H1 (cell line): ENCODE measurements around the gene MYLK4. TPM values are rescaled to one million over a fixed set of nuclear protein-coding genes. Genes with fewer than 3 reads are reported as not detected.

Experiments
- CTCF ChIA-PET: fragments of 300-600 bp; sonication (Branson Sonifier 250); formaldehyde crosslinking; loops from one replicate; lab custom pipeline; 2021; ENCODE audit not compliant: partially characterized antibody; lab: Charles Lee
- POLR2A ChIA-PET: fragments of 300-600 bp; sonication (Branson Sonifier 250); formaldehyde crosslinking; loops from one replicate; lab custom pipeline; 2021; ENCODE audit warnings: inconsistent platforms; ENCODE audit not compliant: partially characterized antibody; lab: Charles Lee
- DNase-seq, 2 experiments: peaks; one replicate each; pipeline versions ENCODE4 v3.0.0 to v3.0.0-alpha.2; 2010 to 2022; ENCODE audit warnings: low spot score in 2 of 2, low read depth in 1 of 2, mixed read lengths in 1 of 2
- FAIRE-seq: peaks from 2 replicates; lab custom pipeline; 2011; peaks lifted over from hg19 to GRCh38; lab: Jason Lieb, UNC
- H2AFZ ChIP-seq: 2 replicates; pipeline ENCODE4 v1.8.1; 2012; ENCODE audit warnings: low read length, inconsistent platforms
- H2AK5ac ChIP-seq: 2 replicates; pipeline ENCODE4 v1.6.1; 2013; ENCODE audit warnings: low read depth, low read length
- H2BK120ac ChIP-seq: replicated peaks from 2 replicates; pipeline ENCODE3; 2013; ENCODE audit warnings: low read depth, low read length, inconsistent platforms
- H2BK12ac ChIP-seq: 2 replicates; pipeline ENCODE4 v1.6.1; 2013; ENCODE audit warnings: low read depth, low read length
- H2BK15ac ChIP-seq: 2 replicates; pipeline ENCODE4 v1.6.1; 2013; ENCODE audit warnings: low read length
- H2BK20ac ChIP-seq: 2 replicates; pipeline ENCODE4 v1.6.1; 2013; ENCODE audit warnings: low read length
- H2BK5ac ChIP-seq: 2 replicates; pipeline ENCODE4 v1.6.1; 2013; ENCODE audit warnings: low read depth, low read length
- H3K14ac ChIP-seq: 2 replicates; pipeline ENCODE4 v1.6.1; 2013; ENCODE audit warnings: inconsistent platforms; ENCODE audit not compliant: insufficient read length
- H3K18ac ChIP-seq: 2 replicates; pipeline ENCODE4 v1.6.1; 2013; ENCODE audit warnings: low read length; ENCODE audit errors: extremely low read depth
- H3K23ac ChIP-seq: 2 replicates; pipeline ENCODE4 v1.6.1; 2013; ENCODE audit warnings: inconsistent platforms; ENCODE audit not compliant: insufficient read length
- H3K23me2 ChIP-seq: 2 replicates; pipeline ENCODE4 v1.6.1; 2013; ENCODE audit warnings: low read depth, low read length
- H3K27ac ChIP-seq: 2 replicates; pipeline ENCODE4 v1.6.1; 2011; ENCODE audit warnings: low read depth, low read length, inconsistent platforms
- H3K27me3 ChIP-seq, 4 experiments: replicated peaks in 1 of 4; 1 replicate in 1 of 4; 2 replicates in 3 of 4; pipeline versions ENCODE4 v1.6.1 to v1.8.1; 2011 to 2013; ENCODE audit warnings: low read length in 3 of 4, mild to moderate bottlenecking in 3 of 4, inconsistent platforms in 2 of 4, mixed read lengths in 2 of 4, moderate library complexity in 1 of 4; ENCODE audit not compliant: control insufficient read depth in 3 of 4, insufficient read depth in 3 of 4; ENCODE audit errors: extremely low read depth in 1 of 4
- H3K36me3 ChIP-seq, 4 experiments: 2 replicates each; pipeline versions ENCODE4 v1.6.1 to v1.8.1; 2011 to 2013; ENCODE audit warnings: mild to moderate bottlenecking in 4 of 4, low read length in 3 of 4, moderate library complexity in 2 of 4, control low read depth in 1 of 4, inconsistent platforms in 1 of 4; ENCODE audit not compliant: insufficient read depth in 4 of 4, control insufficient read depth in 2 of 4
- H3K4ac ChIP-seq: replicated peaks from 2 replicates; pipeline ENCODE3; 2013; ENCODE audit warnings: low read length, low read depth, mixed read lengths, inconsistent platforms; ENCODE audit not compliant: insufficient read length
- H3K4me1 ChIP-seq, 4 experiments: replicated peaks in 1 of 4; 1 replicate in 1 of 4; 2 replicates in 3 of 4; pipeline versions ENCODE4 v1.6.1 to v1.8.1; 2011 to 2013; ENCODE audit warnings: low read length in 3 of 4, inconsistent platforms in 2 of 4, mixed read lengths in 1 of 4; ENCODE audit not compliant: insufficient read depth in 4 of 4, control insufficient read depth in 3 of 4
- H3K4me2 ChIP-seq, 2 experiments: 2 replicates each; pipeline versions ENCODE4 v1.6.1 to v1.8.1; 2011 to 2013; ENCODE audit warnings: low read depth in 2 of 2, low read length in 2 of 2, control low read depth in 1 of 2, inconsistent platforms in 1 of 2, mild to moderate bottlenecking in 1 of 2; ENCODE audit not compliant: insufficient read depth in 1 of 2
- H3K4me3 ChIP-seq, 4 experiments: fragments of 200-600, 300-600 bp in 1 of 4; sonication (generic), shearing (Covaris generic), sonication (Bioruptor Twin) in 1 of 4; 2 replicates each; pipeline versions ENCODE4 v1.5.1 to v1.8.1; 2011 to 2016; ENCODE audit warnings: low read length in 4 of 4, low read depth in 3 of 4, control low read depth in 2 of 4, inconsistent platforms in 2 of 4, mild to moderate bottlenecking in 2 of 4, mixed read lengths in 1 of 4, moderate library complexity in 1 of 4; ENCODE audit not compliant: insufficient read depth in 2 of 4; ENCODE audit errors: extremely low read depth in 1 of 4
- H3K56ac ChIP-seq: replicated peaks from 2 replicates; pipeline ENCODE3; 2013; ENCODE audit warnings: low read depth, mild to moderate bottlenecking, mixed read lengths, low read length, inconsistent platforms; ENCODE audit not compliant: insufficient read length
- H3K79me1 ChIP-seq: 2 replicates; pipeline ENCODE4 v1.6.1; 2013; ENCODE audit warnings: low read depth, low read length, control low read depth
- H3K79me2 ChIP-seq, 2 experiments: 2 replicates each; pipeline versions ENCODE4 v1.6.1 to v1.8.1; 2012 to 2013; ENCODE audit warnings: low read length in 2 of 2, mild to moderate bottlenecking in 2 of 2, inconsistent platforms in 1 of 2; ENCODE audit not compliant: insufficient read depth in 2 of 2, control insufficient read depth in 1 of 2
- H3K9ac ChIP-seq, 4 experiments: replicated peaks in 1 of 4; 1 replicate in 1 of 4; 2 replicates in 3 of 4; pipeline versions ENCODE4 v1.6.1 to v1.8.1; 2011 to 2013; ENCODE audit warnings: low read depth in 3 of 4, low read length in 3 of 4, control low read depth in 2 of 4, mild to moderate bottlenecking in 2 of 4, moderate library complexity in 2 of 4, inconsistent platforms in 1 of 4; ENCODE audit errors: extremely low read depth in 1 of 4
- H3K9me3 ChIP-seq, 2 experiments: 2 replicates each; pipeline versions ENCODE4 v1.6.1 to v1.8.1; 2012 to 2013; ENCODE audit warnings: mild to moderate bottlenecking in 2 of 2, moderate library complexity in 2 of 2, control low read depth in 1 of 2, inconsistent platforms in 1 of 2, low read depth in 1 of 2, low read length in 1 of 2, mixed read lengths in 1 of 2; ENCODE audit not compliant: insufficient read depth in 2 of 2
- H4K20me1 ChIP-seq, 2 experiments: replicated peaks in 1 of 2; 2 replicates each; pipeline versions ENCODE3 to v1.8.1; 2011 to 2013; ENCODE audit warnings: inconsistent platforms in 2 of 2, low read length in 2 of 2, mild to moderate bottlenecking in 1 of 2; ENCODE audit not compliant: insufficient read depth in 2 of 2, control insufficient read depth in 1 of 2
- H4K5ac ChIP-seq: 2 replicates; pipeline ENCODE4 v1.6.1; 2013; ENCODE audit warnings: low read length, low read depth, mixed read lengths, inconsistent platforms; ENCODE audit not compliant: insufficient read length
- H4K8ac ChIP-seq: 2 replicates; pipeline ENCODE4 v1.8.0; 2013; ENCODE audit warnings: mild to moderate bottlenecking, moderate library complexity, low read length, inconsistent platforms; ENCODE audit not compliant: insufficient read depth; ENCODE audit errors: extremely low read depth
- H4K91ac ChIP-seq: replicated peaks from 2 replicates; pipeline ENCODE3; 2013; ENCODE audit warnings: low read length, mixed read lengths, inconsistent platforms; ENCODE audit not compliant: insufficient read length
- RAD21 ChIP-seq, 2 experiments: IDR thresholded peaks in 1 of 2; conservative IDR thresholded peaks in 1 of 2; 2 replicates each; pipeline ENCODE4 v1.6.1; 2011; ENCODE audit warnings: low read depth in 2 of 2, low read length in 2 of 2, improper control_type of control experiment in 1 of 2, inconsistent platforms in 1 of 2, mild to moderate bottlenecking in 1 of 2, moderate library complexity in 1 of 2
- USF2 ChIP-seq: IDR thresholded peaks from 2 replicates; pipeline ENCODE4 v1.6.1; 2011; ENCODE audit warnings: low read length, improper control_type of control experiment
- WGBS, 2 experiments: shearing (Covaris generic) in 1 of 2; methylation state at CpG; one replicate each; pipeline versions ENCODE4 v1.1.6 to v1.1.7; 2013 to 2015; ENCODE audit warnings: low lambda C conversion rate in 2 of 2, mixed read lengths in 2 of 2, inconsistent platforms in 1 of 2, low coverage in 1 of 2, missing lambda C conversion rate in 1 of 2; ENCODE audit not compliant: insufficient replicate concordance in 2 of 2, insufficient coverage in 1 of 2, insufficient read length in 1 of 2; ENCODE audit errors: extremely low coverage in 1 of 2, missing lambda C conversion rate in 1 of 2; 5-methylcytosine and 5-hydroxymethylcytosine counted together
- polyA plus RNA-seq, 7 experiments: library from polyadenylated mRNA; depleted of rRNA in 3 of 7; stranded (reverse) in 5 of 7; unstranded in 2 of 7; fragments of >200 nt in 5 of 7; fragments of 200-250 nt in 2 of 7; gene quantifications; 1 replicate in 5 of 7; 2 replicates in 1 of 7; 4 replicates in 1 of 7; pipeline versions ENCODE4 v1.2.1 to v1.2.3, GENCODE V29; 2011 to 2013; ENCODE audit warnings: missing spikeins in 2 of 7, mixed read lengths in 2 of 7
- total RNA-seq: library from RNA; stranded (reverse); fragmentation: NEBNext Ultra II Directional; extraction: Animal tissue kit (Norgen Biotek cat#: 25700); gene quantifications from 2 replicates; pipeline ENCODE4 v1.2.1, GENCODE V29; 2021
- TF ChIP-seq, protein P1 (sequence below), 3 experiments: IDR thresholded peaks; 1 replicate in 2 of 3; 2 replicates in 1 of 3; pipeline versions ENCODE4 v1.5.1 to v1.6.1; 2011; ENCODE audit warnings: low read length in 3 of 3, mild to moderate bottlenecking in 3 of 3, inconsistent platforms in 2 of 3, low read depth in 1 of 3, moderate library complexity in 1 of 3; ENCODE audit not compliant: insufficient read depth in 1 of 3; ENCODE audit errors: control extremely low read depth in 1 of 3

MYLK4 gene
- total and polyA plus RNA-seq, 2 of the 8 experiments (the other 6 are each of a cell fraction or from before 2014, with no cell fraction given): 0.11 to 0.17 TPM

DNA sequence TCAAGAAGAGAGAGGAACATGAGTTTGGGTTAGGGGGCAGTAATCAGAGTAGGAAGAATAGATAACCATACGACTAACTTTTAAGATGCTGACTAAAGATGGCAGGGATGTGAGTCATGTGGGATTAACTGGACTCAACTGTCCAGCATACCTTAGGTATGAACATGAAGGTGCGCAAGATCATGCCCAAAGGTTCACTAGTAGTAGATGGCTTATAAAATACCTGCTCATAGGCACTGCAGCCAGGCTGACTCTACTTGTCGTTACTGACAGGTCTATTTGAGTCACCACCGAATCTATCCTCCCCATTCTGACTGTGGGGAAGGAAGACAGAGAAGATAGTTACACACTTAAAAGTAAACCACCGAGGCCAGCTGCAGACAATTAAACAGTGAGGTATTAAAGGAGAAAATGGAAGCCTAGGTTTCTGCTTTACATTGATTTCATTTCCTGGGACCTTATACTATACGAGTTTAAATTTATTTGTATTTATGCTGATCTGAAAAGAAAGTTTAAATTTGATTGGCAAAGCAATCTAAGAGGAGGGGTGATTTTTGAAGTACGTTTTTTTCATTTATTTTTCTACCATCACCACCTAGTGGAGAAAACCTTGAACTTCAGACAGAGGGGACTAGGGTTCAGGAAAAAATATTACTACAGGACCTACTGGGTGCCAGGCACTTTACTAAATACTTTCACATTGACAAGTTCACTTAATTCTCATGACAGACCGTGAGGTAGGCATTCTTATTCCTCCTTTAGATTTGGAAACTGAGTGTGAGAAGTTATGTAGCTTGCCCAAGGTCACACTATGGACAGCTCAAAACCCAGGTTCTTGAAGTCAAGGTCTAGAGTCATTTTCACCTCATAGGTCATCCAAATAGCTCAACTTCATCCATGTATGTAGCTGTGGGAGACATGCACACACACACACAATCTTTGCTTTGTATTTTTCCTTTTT is 10.4 kb upstream of the MYLK4 start:
- H3K4me1 ChIP-seq: no peaks in the 10 kb centered on the region
- H3K27me3 ChIP-seq: no peaks in the 10 kb centered on the region
- no peak overlapping the region for H2AFZ ChIP-seq
- H2BK15ac ChIP-seq: no peak overlapping the region
- POLR2A ChIA-PET: no interaction called here
- FAIRE-seq (no peak), DNase-seq (no peak)
- no peaks in the 10 kb centered on the region for H3K9me3 ChIP-seq
- H3K23ac ChIP-seq: no peak overlapping the region
- no peak overlapping the region for H4K5ac ChIP-seq
- H4K20me1 ChIP-seq: peaks cover under 1% of the 10 kb centered on the region in 2 experiments
- H3K27ac ChIP-seq: no peak overlapping the region
- no peak overlapping the region for H3K4ac ChIP-seq
- no peak overlapping the region for H2BK20ac ChIP-seq
- H3K4me3 ChIP-seq: no peak overlapping the region
- TF ChIP-seq USF2 (no peak), RAD21 (IDR thresholded peaks at IDR 0.05 in 1 of 2, conservative IDR thresholded peaks at IDR 0.05 in 1 of 2; ENCODE audit: low read depth in 2 of 2, low read length in 2 of 2) (peak in 1 of 2 experiments; percentile 25; a peak in 2 of 4 replicates)
- TF ChIP-seq, protein P1, sequence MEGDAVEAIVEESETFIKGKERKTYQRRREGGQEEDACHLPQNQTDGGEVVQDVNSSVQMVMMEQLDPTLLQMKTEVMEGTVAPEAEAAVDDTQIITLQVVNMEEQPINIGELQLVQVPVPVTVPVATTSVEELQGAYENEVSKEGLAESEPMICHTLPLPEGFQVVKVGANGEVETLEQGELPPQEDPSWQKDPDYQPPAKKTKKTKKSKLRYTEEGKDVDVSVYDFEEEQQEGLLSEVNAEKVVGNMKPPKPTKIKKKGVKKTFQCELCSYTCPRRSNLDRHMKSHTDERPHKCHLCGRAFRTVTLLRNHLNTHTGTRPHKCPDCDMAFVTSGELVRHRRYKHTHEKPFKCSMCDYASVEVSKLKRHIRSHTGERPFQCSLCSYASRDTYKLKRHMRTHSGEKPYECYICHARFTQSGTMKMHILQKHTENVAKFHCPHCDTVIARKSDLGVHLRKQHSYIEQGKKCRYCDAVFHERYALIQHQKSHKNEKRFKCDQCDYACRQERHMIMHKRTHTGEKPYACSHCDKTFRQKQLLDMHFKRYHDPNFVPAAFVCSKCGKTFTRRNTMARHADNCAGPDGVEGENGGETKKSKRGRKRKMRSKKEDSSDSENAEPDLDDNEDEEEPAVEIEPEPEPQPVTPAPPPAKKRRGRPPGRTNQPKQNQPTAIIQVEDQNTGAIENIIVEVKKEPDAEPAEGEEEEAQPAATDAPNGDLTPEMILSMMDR (IDR thresholded peaks at IDR 0.05; ENCODE audit: control extremely low read depth in 1 of 3, insufficient read depth in 1 of 3, low read depth in 1 of 3, low read length in 3 of 3): peak in 2 of 3 experiments; percentile 14 to 43; a peak in 2 of 4 replicates
- H3K14ac ChIP-seq: no peak overlapping the region
- no peak overlapping the region for H3K9ac ChIP-seq
- peaks cover 7% of the 10 kb centered on the region for H3K23me2 ChIP-seq
- no peak overlapping the region for H2AK5ac ChIP-seq
- H2BK120ac ChIP-seq: no peak overlapping the region
- no peak overlapping the region for H4K91ac ChIP-seq
- no peak overlapping the region for H3K18ac ChIP-seq
- H3K4me2 ChIP-seq: no peak overlapping the region
- H3K79me1 ChIP-seq: peaks cover under 1% of the 10 kb centered on the region; the same call in 1 of the 2 replicates
- H2BK12ac ChIP-seq: no peak overlapping the region
- H2BK5ac ChIP-seq: no peak overlapping the region
- H3K36me3 ChIP-seq: no peaks in the 10 kb centered on the region
- H4K8ac ChIP-seq: no peak overlapping the region
- peaks cover under 1 to 3% of the 10 kb centered on the region in 2 experiments; a peak in 2 of 4 replicates for H3K79me2 ChIP-seq
- WGBS, 2 experiments: 74% methylated on average over 8 of the region's 8 CpGs; no CpG with 5 or more reads in 1 of the 2 experiments
- H3K56ac ChIP-seq: no peak overlapping the region
- CTCF ChIA-PET: interaction anchor here (0.7 to 9.0 kb wide), 11 partner anchors 8 to 291 kb away, joined by 3 to 163 read pairs (median 4); partner anchors contain the start of gene MYLK4
